Epithelial cell of prostate (primary cell): ENCODE measurements around the gene KCNG2.

ENCODE experiments used
- DNase-seq: peaks from one replicate; pipeline ENCODE4 v3.0.0-alpha.2; 2011; ENCODE audit warnings: low read depth, low spot score
- H3K27ac ChIP-seq: fragments of 450-650 bp; 2 replicates; pipeline ENCODE4 v1.5.1; 2017; ENCODE audit warnings: mild to moderate bottlenecking

KCNG2 gene

DNA sequence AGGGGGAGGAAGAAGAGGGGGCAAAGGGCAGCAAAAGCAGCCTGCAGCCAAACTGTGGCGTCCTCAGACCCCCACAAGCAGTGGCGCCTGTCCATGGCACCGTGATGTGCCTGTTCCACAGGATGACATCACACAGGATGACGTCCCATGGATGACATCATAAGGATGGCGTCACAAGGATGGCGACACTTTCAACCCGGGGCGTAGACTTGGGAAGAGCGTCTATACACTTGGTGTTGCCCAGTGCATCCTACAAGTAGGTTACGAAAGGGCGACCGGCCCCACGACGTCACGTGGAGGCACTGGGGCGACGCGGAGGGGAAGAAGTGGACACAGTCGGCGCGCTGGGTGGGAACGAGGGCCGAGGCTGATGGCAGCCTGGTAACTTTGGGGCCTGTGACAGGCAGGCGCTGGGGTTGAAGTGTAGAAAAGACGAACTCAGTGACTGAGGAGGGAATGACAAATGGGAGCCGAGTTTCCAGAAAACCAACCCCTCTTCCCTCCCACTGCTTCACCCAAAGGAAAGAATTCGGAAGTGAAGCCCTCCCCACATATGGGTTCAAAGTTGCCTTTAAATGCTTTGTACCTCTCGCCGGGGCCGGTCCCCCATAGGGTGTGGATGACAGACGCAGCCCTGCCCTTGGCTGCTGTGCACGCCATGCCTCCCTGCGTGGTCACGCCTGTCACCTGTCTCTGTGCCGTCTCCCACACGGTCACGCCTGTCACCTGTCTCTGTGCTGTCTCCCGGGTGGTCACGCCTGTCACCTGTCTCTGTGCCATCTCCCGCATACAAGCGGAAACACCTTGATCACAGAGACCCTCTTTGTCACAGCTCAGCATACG lies 13.4 kb upstream of the KCNG2 start:
- DNase-seq, result no peak
- H3K27ac ChIP-seq, result no peak overlapping the region

DNA sequence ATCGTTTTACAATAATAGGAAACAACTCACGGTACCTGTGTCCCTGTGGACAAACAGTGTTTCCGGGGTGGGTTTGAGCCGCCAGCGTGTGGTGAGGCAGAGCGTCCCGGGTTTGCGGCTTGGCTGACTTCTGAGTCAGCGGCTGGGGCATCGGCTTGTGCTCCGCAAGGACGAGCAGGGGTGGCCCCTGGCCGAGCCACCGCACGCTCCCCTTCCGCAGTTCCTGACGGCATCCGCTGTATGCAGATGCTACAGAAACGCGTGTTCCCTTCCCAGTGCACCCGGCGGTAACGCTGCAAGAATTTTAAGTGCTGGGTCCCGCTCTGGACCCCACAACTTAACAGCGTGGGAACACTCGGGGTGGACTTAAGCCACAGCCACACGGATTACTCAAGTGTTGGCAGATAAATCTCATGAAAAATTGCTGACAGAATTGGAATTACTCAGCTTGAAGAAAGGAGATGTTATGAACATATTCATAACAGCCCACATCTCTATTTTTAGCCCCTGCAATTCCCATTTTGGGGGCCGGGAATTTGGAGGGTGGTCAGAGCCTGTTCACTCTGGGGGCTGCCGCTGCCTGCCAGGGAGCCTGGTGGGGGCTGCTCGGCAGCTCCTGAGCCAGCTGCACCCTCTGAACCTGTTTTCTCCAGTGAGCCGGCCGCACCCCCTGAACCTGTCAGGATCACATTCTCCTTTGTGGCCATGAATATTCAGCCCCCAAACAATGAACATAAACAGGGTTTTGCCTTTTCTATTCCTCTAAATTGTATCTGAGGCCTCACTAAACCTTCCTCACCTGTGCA lies 12.6 kb upstream of the KCNG2 start:
- H3K27ac ChIP-seq, result no peak overlapping the region
- no peak for DNase-seq

DNA sequence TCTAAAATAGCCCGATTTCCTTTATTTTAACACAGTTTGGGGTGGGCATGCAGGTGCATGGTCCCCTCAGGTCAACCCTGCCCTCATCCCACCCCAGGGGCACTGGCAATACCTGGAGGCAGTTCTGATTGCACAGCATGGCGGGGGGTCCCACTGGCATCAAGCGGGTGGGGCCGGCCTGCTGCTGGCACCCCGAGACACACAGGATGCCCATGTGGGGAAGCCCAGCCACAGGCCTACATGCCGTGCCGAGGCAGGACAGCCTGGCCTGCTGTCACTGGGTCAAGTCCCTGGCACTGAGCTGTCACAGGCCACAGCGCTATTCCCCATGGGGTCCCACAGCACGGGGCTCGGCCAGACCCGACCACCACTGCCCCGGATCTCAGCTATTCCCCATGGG lies 11.9 kb upstream of the KCNG2 start:
- DNase-seq, result no peak
- no peak overlapping the region for H3K27ac ChIP-seq

DNA sequence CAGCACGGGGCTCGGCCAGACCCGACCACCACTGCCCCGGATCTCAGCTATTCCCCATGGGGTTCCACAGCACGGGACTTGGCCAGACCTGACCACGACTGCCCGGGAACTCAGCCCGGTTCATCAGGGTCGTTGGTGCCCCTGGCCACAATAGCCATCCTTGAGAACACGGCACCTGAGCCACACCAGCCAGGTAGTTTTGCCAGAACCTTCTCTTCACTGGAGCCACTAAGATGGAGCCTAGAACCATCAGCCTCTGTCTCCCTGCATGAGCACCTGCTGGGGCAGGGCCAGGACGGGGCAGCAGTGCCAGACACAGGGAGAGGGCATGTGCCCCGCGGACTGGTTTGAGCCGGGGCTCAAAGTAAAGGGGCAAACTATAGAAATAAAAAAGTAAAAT lies 11.4 kb upstream of the KCNG2 start:
- H3K27ac ChIP-seq, result no peak overlapping the region
- no peak for DNase-seq

GRCh38 chr18:79786786-79787526 lies 10.8 kb upstream of the KCNG2 start:
- H3K27ac ChIP-seq, result no peak overlapping the region
- no peak for DNase-seq

DNA sequence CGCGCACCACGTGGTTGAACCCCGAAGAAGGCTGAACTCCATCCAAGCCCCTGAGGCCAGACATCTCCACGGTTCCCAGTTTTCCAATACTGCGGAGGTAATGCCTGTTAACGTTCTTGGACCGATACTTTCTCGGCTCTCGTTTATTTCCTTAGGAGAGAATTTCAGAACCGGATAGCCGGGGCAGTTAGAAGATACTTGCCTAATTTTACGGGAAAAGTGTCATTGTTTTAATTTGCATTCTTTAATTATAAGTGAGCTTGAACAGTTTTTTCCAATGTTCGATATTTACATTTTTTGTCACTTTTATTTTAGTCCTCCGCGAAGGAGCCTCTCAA lies 10.2 kb upstream of the KCNG2 start:
- no peak overlapping the region for H3K27ac ChIP-seq
- no peak for DNase-seq

DNA sequence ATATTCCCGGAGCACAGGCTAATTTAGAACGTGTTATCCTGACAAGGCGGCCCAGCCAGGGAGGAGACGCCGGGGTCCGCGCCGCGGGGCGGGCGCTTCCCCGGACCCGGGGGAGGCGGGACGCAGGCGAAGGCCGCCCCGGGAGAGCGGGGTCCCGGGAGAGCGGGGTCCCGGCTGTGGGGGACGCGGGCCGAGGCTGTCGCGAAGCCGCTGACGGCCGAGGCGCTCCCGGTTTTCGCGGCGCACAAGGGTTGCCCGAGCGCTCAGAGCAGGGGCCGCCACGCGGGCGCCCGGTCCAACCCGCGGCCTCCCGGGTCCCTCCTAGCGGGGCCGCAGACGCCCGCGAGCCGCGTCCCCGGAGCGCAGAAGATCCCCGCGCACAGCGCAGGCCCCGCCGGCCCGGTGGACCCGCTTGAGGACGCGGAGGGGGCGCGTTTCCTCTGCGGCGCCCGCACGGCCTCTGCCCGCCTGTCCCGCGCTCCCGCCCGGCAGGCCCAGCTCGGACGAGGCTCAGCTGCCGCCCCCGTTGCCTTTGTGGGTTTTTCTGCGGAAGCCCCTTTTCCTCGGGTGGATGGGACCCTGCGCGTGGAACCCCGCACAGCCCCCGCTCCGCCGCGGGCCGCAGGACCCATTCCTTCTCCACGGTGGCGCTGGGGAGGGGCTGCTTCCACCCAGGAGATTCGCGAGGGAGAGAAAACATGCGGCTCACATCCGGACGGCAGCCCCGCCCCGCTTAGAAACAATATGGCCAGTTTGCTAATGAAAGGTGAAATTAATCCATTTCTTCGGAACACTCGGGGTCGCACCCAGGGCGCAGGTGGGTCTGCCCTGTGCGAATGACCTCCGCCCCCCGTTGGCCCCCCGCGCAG lies 9.6 kb upstream of the KCNG2 start:
- DNase-seq, result no peak
- no peak overlapping the region for H3K27ac ChIP-seq

- no peak overlapping the region for H3K27ac ChIP-seq
- DNase-seq, result no peak
These were observed 9.0 kb upstream of the KCNG2 start for GRCh38 chr18:79788734-79789085.

DNA sequence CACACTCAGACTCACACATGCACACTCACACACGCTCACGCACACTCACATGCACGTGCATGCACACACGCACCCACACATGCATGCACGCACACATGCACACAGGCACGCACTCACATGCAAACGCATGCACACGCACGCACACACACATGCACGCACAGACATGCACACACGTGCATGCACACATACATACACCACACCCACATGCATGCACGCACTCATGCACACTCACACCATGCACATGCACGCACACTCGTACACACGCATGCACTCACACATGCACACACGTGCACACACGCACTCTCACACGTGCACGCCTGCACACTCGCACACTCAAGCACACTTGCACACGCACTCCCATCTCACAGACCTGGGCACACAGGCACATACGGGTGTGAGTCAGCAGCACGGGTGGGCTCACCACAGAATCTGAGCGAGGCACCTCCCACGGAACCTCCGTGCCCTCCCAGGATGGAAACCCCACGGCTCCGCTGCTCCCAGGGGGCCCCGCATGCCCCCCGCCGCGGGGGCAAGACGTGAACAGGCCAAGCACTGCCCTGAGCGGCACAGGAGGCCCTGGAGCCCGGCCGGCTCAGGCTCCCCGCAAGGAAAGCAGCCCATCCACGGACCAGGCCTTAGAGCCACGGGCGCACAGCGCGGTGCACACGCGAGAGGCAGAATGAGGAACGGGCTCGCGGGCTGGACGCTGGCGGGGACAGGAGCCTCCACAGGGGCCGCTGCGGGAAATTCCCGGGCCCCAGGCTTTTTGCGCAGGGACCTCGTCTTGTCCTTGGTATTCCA lies 8.4 kb upstream of the KCNG2 start:
- DNase-seq, result no peak
- no peak overlapping the region for H3K27ac ChIP-seq

DNA sequence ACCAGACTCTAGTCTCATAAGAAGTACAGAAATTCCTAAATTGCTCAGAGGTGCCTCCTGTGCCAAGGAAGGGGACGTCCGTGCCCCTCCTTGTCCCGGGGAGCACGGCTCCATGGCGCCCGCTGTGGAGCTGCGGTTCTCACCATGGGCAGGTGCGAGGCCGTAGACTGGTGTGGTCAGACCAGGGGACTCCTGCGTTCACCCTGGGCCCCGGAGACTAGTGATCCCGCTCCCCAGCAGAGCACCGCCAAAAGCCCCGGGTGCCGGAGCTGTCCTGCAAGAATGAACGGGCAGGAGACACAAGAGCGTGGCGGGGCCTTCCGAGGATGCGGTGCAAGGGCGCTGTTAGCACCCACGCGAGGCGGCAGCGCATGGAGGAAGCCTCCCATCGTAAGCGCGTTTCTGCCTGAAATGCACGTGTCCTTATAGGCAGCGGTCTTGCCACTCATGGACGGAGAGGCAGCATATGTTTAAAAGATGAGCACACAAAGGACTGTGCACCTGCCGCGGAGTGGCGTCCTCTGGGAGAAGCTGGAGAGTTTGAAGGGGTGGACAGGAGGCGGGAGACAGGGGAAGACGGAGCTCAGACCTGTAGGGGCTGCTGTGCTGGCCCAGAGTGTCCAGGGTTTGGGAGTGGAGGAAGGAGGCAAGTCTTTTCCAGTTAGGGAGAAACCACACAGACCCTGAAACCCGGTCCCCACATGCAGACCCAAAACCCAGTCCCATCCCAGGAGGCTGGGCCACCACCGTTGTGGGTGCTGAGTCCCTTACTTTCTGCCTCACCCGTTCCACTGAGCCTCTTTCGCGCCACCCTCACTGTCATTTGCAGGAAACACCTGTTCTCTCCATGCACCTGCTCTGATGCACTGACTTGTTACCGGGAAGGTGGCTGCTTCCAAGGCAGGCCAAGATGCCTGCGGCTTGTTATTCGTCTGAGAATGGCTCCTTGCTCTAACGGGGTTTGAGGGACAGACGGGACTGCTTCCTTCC lies 7.5 kb upstream of the KCNG2 start:
- H3K27ac ChIP-seq, result no peak overlapping the region
- no peak for DNase-seq

DNA sequence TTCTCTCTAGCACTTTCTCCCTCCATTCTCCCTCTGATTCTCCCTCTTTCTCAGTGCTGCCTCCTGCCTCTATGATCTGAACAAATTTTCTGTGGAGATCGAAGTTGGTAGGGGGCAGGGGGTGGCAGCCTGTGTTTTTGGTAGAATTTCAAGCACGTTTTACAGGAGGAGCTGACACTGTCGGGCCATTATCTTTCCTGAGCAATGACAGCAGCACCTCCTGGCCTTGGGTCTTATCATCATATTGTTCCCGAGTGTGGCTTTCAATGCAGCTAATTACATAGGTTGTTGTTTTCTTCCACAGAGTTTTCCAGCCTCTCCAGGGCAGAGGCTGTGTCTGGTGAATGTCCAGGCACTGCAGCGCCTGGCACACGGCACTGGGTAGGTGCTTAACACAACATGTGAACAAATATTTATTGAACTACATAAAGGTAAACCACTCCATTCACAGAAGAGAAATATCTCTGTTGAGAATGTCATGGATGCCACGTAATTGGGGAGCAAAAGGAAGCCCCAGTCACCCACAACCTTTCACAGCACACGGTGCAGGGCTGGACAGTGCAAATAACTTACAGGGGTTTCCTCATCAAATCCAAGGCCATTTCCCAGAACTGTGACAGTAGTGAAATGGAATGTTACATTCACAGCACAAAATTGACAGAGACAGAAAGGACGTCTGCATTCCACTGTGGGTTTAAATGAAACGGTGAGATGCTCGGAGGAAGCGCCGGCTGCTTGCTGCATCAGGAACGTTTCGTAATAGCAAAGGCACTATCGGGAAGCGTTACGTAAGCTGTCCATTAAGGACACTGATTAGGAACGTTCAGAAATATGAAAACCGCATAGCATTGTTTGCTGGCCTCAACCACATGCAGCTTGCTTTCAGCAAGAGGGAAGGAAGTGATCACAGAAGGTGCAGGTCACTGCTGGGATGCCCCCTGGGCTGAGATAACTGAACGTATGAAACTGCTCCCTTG lies 6.5 kb upstream of the KCNG2 start:
- peak; percentile 39 for DNase-seq
- no peak overlapping the region for H3K27ac ChIP-seq

DNA sequence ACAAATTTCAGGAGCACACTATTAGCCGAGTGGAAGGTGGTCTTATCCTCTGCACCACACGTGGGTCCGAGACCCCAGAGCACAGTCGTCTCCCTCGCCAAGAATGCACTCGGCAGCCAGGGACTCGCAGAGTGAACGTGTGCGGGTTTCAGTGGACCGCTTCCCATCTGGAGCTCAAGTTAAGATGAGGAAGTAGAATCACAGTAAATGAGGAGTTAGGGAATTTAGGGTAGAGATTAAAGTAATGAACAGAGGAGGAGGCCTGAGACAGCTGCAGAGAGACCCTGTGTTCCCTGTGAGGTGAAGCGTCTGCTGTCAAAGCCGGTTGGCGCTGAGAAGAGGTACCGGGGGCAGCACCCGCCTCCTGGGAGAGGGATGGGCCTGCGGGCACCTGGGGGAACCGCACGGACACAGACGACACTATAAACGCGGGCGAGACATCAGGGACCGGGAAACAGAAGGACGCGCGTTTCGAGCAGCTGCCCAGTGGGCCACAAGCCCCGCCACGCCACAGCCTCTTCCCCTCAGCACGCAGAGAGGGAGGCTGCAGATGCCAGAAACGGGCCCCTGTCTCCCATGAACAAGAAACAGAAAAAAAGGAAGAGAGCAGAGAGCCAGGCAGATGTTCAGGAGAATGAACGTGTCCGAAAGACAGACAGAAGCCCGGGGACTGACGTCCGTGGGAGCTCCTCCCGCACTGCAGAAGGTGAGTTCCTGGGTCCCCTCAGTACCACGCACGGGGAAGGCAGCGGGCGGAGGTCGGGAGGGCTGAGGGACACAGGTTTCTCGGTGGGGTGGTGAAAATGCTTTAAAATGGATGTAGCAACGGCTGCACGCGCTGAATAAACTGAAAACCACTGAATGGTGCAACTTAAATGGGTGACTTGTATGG lies 5.4 kb upstream of the KCNG2 start:
- no peak overlapping the region for H3K27ac ChIP-seq
- no peak for DNase-seq

DNA sequence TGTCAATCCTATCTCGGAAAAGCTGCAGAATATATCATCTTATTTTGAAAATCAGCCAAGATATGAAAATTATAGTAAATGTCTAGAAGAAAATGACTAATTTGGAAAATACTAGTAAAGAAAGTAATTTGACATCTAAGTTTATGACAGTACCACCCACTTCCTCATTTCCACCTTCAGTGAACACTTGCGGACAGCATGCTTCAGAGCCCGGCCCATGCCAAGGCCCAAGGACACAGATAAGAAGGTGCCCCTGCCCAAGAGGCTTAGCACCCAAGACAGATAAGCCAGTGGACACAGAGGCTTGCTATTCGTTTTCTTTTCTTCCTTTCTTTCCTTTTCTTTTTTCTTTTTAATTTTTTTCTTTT lies 4.8 kb upstream of the KCNG2 start:
- no peak overlapping the region for H3K27ac ChIP-seq
- no peak for DNase-seq

DNA sequence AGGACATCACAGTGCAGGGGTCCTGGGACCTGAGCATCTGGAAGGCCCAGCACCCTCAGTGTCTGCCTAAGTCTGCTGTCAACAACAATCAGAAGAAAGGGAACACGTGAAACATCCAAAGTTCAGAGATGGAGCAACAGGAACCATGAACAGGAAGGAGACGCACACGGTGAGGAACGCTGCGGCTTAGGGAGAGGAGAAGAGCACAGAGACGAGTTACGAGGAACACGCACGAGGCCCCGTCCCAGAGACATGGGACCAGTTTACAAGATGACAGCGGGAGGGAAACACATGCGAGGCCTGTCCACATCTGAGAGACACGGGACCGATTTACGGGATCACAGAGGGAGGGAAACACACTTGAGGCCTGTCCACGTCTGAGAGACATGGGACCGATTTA lies 2.9 kb upstream of the KCNG2 start:
- H3K27ac ChIP-seq, result no peak overlapping the region
- DNase-seq, result no peak

GRCh38 chr18:79795446-79795845 lies 2.3 kb upstream of the KCNG2 start:
- DNase-seq, result peak; percentile 10
- no peak overlapping the region for H3K27ac ChIP-seq

DNA sequence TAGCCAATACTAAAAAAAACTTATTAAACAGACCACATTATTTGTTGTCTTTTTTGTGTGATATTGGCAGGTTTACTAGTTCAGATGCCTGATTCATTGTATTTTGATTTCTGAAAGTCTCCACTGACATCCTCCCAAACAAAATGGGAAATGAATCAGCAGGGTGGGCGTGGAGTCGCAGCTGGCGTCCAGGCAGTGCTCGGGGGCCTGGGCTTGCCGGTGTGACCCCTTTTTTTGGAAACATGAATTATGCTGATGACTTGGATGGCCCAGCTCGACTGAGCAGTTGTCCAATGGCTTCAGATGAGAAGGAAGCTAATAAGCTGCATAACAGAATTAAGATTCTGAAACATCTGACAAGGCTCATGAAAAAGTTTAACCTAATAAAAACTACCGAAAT lies 1.7 kb upstream of the KCNG2 start:
- no peak overlapping the region for H3K27ac ChIP-seq
- DNase-seq, result no peak
